ENCODE results near the gene LAT.
"Not testable (repeated sequence)": the region's sequence is repeated elsewhere in the genome, so short reads cannot be mapped to it uniquely, and the experiment has no call there.

The LAT gene

DNA sequence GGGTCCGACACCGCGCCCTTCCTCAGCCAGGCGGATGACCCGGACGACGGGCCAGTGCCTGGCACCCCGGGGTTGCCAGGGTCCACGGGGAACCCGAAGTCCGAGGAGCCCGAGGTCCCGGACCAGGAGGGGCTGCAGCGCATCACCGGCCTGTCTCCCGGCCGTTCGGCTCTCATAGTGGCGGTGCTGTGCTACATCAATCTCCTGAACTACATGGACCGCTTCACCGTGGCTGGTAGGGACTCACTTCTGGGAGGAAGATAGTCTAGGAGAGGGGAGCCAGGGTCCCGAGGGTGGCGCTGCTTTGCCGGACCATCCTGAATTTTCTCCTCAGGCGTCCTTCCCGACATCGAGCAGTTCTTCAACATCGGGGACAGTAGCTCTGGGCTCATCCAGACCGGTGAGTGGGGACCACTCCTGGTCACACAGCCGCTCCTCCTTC is 9.7 kb upstream of the LAT start:
- DNase-seq (ENCODE audit: low read depth) = no peak
- H3K4me3 ChIP-seq (ENCODE audit: low read depth, low read length) = peak overlapping the region; percentile 97

DNA sequence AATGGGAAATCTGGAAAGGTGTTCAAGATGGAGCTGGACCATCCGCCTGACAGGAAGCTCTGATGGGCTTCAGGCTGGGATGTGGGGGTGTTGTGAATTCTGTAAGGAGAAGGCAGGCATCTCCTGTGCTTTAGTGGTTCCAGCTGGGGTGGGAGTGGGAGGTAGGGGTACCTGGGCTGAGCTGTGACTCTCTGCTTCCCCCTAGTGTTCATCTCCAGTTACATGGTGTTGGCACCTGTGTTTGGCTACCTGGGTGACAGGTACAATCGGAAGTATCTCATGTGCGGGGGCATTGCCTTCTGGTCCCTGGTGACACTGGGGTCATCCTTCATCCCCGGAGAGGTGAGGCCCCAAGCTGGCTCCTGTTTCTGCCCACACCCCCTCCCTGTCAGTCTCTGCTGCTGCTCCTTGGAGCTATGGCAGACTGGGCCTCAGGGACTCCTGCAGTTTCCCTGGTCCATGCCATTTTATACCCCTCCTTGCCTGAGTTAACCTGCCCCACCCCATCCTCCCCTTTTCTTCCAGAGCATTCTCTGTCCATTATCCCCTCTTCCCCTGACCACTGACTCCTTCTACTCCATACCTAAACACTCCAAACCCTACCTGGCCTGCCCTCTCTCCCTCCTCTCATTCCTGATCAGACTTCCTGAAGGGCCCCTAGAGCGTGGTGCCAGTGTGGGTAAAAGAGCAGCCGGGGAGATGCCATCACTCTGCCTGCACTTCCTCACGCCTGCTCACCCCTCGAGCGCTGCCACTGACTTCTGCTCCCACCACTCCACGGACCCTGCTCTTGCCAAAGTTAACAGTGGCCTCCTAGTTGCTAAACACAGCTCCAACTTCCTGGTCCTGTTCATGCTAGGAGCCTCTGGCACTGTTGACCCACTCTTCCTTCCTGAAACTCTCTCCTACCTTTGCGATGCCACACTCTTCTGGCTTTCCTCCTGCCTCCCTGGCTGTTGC is 6.9 kb upstream of the LAT start:
- no peak for DNase-seq (ENCODE audit: low read depth)
- H3K4me3 ChIP-seq (ENCODE audit: low read depth, low read length) = no peak overlapping the region

DNA sequence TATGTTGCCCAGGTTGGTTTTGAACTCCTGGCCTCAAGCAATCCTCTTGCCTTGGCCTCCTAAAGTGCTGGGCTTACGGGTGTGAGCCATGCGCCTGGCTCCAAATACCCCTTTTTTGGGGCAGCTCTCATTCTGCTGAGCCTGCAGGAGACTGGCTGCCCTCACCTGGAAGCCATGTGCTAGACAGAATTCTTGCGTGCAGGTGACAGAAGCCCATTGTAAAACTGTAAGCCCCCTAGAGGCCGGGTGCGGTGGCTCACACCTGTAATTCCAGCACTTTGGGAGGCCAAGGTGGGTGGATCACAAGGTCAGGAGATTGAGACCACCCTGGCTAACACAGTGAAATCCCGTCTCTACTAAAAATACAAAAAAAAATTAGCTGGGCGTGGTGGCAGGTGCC is 4.5 kb upstream of the LAT start:
- not testable (repeated sequence) for H3K4me3 ChIP-seq (ENCODE audit: low read depth, low read length); DNase-seq (ENCODE audit: low read depth)

DNA sequence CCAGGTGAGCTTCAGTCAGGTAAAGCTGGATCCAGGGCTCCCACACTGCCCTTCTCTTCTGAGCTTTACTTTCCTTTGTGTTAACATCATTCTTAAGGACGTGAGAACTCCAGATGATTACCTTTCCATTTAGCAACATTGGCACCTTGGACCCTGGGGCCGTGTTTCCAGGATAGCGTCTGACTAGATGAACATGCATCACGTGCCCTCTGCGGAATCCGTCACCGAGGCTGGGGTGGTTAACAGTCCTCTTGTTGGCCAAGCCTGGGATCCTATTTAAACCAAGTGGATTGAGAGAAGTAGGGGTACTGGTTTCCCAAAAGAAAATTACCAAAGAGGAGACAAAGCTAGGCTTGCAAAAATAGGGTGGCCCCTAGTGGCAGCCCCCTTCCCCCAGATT is 3.9 kb upstream of the LAT start:
- H3K4me3 ChIP-seq (ENCODE audit: low read depth, low read length) = no peak overlapping the region

DNA sequence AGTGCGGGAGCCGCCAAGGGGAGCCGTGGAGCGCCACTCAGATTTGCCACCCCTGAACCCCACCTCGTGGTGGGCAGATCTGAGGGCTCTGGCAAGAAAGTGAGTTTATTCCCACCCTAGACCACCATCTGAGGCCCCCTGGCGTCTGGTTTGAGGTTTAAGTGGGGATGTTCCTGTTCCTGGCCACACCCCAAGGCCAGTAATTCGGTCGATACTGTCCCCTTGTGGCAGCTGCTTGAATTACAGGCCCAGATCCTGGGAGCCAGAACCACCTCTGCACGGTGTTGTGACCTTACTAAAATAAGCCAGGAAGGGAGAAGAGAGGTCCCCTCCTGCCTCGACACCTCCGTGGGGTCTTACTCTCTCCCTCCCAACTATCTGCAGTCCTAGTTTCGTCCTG is 3.3 kb upstream of the LAT start:
- no peak overlapping the region for H3K4me3 ChIP-seq (ENCODE audit: low read depth, low read length)
- no peak for DNase-seq (ENCODE audit: low read depth)

More for the DNA sequence above, 3.9 kb upstream of the LAT start:
- no peak for DNase-seq (ENCODE audit: low read depth)

GRCh38 chr16:28982418-28982817 is 2.4 kb upstream of the LAT start:
- no peak overlapping the region for H3K4me3 ChIP-seq (ENCODE audit: low read depth, low read length)
- DNase-seq (ENCODE audit: low read depth) = no peak

GRCh38 chr16:28982949-28983348 is 1.9 kb upstream of the LAT start:
- no peak for DNase-seq (ENCODE audit: low read depth)
- H3K4me3 ChIP-seq (ENCODE audit: low read depth, low read length) = no peak overlapping the region

DNA sequence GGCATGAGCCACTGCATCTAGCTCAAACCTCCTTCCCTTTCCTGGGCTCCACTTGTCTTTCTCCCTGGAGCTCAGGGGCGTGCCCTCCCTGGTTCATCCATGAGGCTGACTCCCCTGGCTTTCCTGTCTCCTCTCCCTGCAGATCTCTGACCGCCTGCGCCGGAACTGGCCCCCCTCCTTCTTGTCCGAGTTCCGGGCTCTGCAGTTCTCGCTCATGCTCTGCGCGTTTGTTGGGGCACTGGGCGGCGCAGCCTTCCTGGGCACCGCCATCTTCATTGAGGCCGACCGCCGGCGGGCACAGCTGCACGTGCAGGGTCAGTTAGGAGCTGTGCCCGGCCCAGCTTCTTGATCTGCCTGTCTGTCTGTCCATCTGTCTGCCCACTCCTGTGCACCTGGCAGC is 1.2 kb upstream of the LAT start:
- no peak overlapping the region for H3K4me3 ChIP-seq (ENCODE audit: low read depth, low read length)
- no peak for DNase-seq (ENCODE audit: low read depth)

- H3K4me3 ChIP-seq (ENCODE audit: low read depth, low read length) = no peak overlapping the region
Observed at GRCh38 chr16:28984091-28984490, 761 bp upstream of the LAT start.

DNA sequence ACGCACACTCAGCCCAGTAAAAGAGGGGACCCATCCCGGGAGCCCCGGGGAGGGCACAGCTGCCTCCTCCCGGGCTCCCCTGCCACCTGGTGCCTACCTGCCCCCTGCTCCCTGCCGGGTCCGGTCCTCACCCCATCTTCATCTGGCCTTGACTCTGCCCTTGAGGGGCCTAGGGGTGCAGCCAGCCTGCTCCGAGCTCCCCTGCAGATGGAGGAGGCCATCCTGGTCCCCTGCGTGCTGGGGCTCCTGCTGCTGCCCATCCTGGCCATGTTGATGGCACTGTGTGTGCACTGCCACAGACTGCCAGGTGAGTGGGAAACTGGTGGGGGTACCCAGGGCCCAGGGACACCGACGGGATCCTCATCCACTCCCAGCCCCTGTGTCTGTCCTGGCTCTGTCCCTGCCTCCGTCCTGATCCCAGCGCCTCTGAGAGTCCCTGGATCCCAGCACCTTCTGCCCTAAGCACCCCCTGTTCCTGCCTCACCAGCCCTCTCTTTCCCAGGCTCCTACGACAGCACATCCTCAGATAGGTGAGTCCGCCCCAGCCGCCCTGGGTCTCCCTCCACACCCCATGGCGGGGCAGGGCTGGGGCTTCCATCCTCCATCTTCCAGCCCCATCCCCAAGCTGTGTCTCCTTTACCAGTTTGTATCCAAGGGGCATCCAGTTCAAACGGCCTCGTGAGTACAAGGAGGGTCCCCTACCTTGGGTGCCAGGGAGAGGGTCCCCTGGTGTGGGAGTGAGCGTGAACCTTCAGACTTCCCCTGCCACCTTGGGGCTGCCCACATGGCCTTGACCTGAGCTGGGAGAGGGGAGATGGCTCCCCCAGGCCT is 574 bp downstream of the LAT start:
- no peak overlapping the region for H3K4me3 ChIP-seq (ENCODE audit: low read depth, low read length)
- DNase-seq (ENCODE audit: low read depth) = no peak

More at GRCh38 chr16:28984091-28984490, 761 bp upstream of the LAT start:
- no peak for DNase-seq (ENCODE audit: low read depth)

- H3K4me3 ChIP-seq (ENCODE audit: low read depth, low read length) = no peak overlapping the region
- no peak for DNase-seq (ENCODE audit: low read depth)
Observed at GRCh38 chr16:28986046-28986445, 1.2 kb downstream of the LAT start.

GRCh38 chr16:28986492-28986891 is 1.6 kb downstream of the LAT start:
- no peak overlapping the region for H3K4me3 ChIP-seq (ENCODE audit: low read depth, low read length)
- no peak for DNase-seq (ENCODE audit: low read depth)

- no peak overlapping the region for H3K4me3 ChIP-seq (ENCODE audit: low read depth, low read length)
- DNase-seq (ENCODE audit: low read depth) = no peak
Observed at GRCh38 chr16:28987170-28987853, 2.5 kb downstream of the LAT start.

GRCh38 chr16:28989363-28989762 is 4.5 kb downstream of the LAT start:
- no peak overlapping the region for H3K4me3 ChIP-seq (ENCODE audit: low read depth, low read length)

DNA sequence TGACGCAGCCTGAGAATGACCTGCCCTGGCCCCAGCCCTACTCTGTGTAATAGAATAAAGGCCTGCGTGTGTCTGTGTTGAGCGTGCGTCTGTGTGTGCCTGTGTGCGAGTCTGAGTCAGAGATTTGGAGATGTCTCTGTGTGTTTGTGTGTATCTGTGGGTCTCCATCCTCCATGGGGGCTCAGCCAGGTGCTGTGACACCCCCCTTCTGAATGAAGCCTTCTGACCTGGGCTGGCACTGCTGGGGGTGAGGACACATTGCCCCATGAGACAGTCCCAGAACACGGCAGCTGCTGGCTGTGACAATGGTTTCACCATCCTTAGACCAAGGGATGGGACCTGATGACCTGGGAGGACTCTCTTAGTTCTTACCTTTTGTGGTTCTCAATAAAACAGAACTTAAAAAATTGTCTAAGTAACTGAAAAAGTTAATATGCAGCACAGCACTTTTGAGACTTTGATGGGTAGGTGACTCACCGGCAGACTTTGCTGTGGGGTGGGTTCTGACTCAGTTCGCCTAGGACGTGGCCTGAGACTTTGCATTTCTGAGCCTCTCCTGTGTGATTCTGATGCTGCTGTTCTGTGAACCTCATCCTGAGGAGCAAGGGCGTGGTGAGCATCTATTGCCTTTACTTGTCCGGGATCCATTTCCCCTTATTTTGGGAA is 5.7 kb downstream of the LAT start:
- no peak overlapping the region for H3K4me3 ChIP-seq (ENCODE audit: low read depth, low read length)
- DNase-seq (ENCODE audit: low read depth) = no peak

More at GRCh38 chr16:28989363-28989762, 4.5 kb downstream of the LAT start:
- no peak for DNase-seq (ENCODE audit: low read depth)

GRCh38 chr16:28991687-28992086 is 6.8 kb downstream of the LAT start:
- no peak for DNase-seq (ENCODE audit: low read depth)
- no peak overlapping the region for H3K4me3 ChIP-seq (ENCODE audit: low read depth, low read length)

GRCh38 chr16:28992496-28992895 is 7.6 kb downstream of the LAT start:
- H3K4me3 ChIP-seq (ENCODE audit: low read depth, low read length) = no peak overlapping the region
- no peak for DNase-seq (ENCODE audit: low read depth)

DNA sequence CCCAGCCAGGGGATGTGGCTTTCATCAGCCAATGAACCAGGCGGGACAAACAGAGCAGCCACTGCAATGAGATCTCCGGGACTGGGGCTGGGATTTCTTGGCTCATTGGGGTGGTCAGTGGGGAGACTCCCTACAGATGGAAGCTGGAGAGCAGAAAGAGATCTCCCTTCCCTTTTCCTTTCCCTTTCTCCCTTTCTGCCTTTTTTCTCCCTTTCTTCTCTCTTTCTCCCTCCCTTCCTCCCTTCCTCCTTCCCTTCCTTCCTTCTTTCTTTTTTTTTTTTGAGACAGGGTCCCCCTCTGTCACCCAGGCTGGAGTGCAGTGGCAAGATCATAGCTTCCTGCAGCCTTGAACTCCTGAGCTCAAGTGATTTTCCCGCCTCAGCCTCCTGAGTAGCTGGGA is 14.0 kb downstream of the LAT start:
- no peak for DNase-seq (ENCODE audit: low read depth)
- no peak overlapping the region for H3K4me3 ChIP-seq (ENCODE audit: low read depth, low read length)

- no peak for DNase-seq (ENCODE audit: low read depth)
- H3K4me3 ChIP-seq (ENCODE audit: low read depth, low read length) = no peak overlapping the region
Observed at GRCh38 chr16:28999577-28999976, 14.7 kb downstream of the LAT start.
